PC-3 (cell line): Measurements from ENCODE around the gene EXOSC10. TPM values are rescaled to one million over a fixed set of nuclear protein-coding genes. Genes with fewer than 3 reads are reported as not detected.

Source experiments
- ATAC-seq: fragments of 200-7000 bp; cut with Tn5 transposase; 2 replicates; pipeline ENCODE4 v1.9.1; 2020; ENCODE audit warnings: mild to moderate bottlenecking, moderate library complexity
- BruUV-seq: library from RNA; stranded (reverse); fragments of 400-500 nt; replicated peaks from 2 replicates; lab custom pipeline; 2021; lab: Mats Ljungman, UMichigan
- CTCF ChIA-PET: fragments of 300-600 bp; sonication (Branson Sonifier 250); formaldehyde crosslinking; loops from one replicate; lab custom pipeline; 2022; ENCODE audit warnings: antibody characterized with exemption; lab: Charles Lee
- POLR2A ChIA-PET: fragments of 300-600 bp; sonication (Branson Sonifier 250); formaldehyde crosslinking; loops from one replicate; lab custom pipeline; 2022; ENCODE audit warnings: antibody characterized with exemption; ENCODE audit not compliant: unreplicated experiment; lab: Charles Lee
- DNase-seq: peaks from one replicate; pipeline ENCODE4 v3.0.0-alpha.2; 2015
- H2AFZ ChIP-seq: fragments of 300-600 bp; sonication (generic); 2 replicates; pipeline ENCODE4 v1.6.0; 2016; ENCODE audit warnings: antibody characterized with exemption, low read length
- H3F3A ChIP-seq: fragments of 300-600 bp; sonication (generic); one replicate; pipeline ENCODE4 v1.6.0; 2017; ENCODE audit warnings: antibody characterized with exemption, low read length, control low read depth, mild to moderate bottlenecking; ENCODE audit not compliant: unreplicated experiment
- H3K27ac ChIP-seq: fragments of 300-600 bp; sonication (generic); 2 replicates; pipeline ENCODE4 v1.5.1; 2016; ENCODE audit warnings: mild to moderate bottlenecking, low read length
- H3K27me3 ChIP-seq: fragments of 300-600 bp; sonication (generic); 2 replicates; pipeline ENCODE4 v1.6.1; 2016; ENCODE audit warnings: low read length, mixed read lengths
- H3K36me3 ChIP-seq: fragments of 300-600 bp; sonication (generic); 2 replicates; pipeline ENCODE4 v1.6.1; 2016; ENCODE audit warnings: low read depth, mixed run types, low read length, mixed read lengths
- H3K4me1 ChIP-seq: fragments of 300-600 bp; sonication (generic); 2 replicates; pipeline ENCODE4 v1.5.1; 2016; ENCODE audit warnings: low read length; ENCODE audit not compliant: insufficient read depth
- H3K4me2 ChIP-seq: fragments of 300-600 bp; sonication (generic); 2 replicates; pipeline ENCODE4 v1.6.0; 2016; ENCODE audit warnings: low read length
- H3K4me3 ChIP-seq: fragments of 300-600 bp; sonication (generic); 2 replicates; pipeline ENCODE4 v1.5.1; 2016; ENCODE audit warnings: mild to moderate bottlenecking, low read length, mixed read lengths
- H3K79me2 ChIP-seq: fragments of 300-600 bp; sonication (generic); 2 replicates; pipeline ENCODE4 v1.6.1; 2017; ENCODE audit warnings: low read length, mixed read lengths
- H3K9ac ChIP-seq: fragments of 300-600 bp; sonication (generic); 2 replicates; pipeline ENCODE4 v1.6.0; 2016; ENCODE audit warnings: mild to moderate bottlenecking, low read length
- H3K9me2 ChIP-seq: fragments of 300-600 bp; sonication (generic); replicated peaks from 2 replicates; pipeline ENCODE4 v1.6.1; 2016; ENCODE audit warnings: mixed run types, low read length, mixed read lengths
- H3K9me3 ChIP-seq: fragments of 300-600 bp; sonication (generic); 2 replicates; pipeline ENCODE4 v1.6.1; 2016; ENCODE audit warnings: low read length, mixed read lengths
- H4K20me1 ChIP-seq: fragments of 300-600 bp; sonication (generic); 2 replicates; pipeline ENCODE4 v1.6.1; 2016; ENCODE audit warnings: low read length, mixed read lengths
- CTCF ChIP-seq: fragments of 300-600 bp; sonication (generic); conservative IDR thresholded peaks from 2 replicates; pipeline ENCODE4 v1.5.1; 2017; ENCODE audit warnings: antibody characterized with exemption, low read depth, mild to moderate bottlenecking, low read length
- EZH2 ChIP-seq: fragments of 300-600 bp; sonication (generic); IDR thresholded peaks from one replicate; pipeline ENCODE4 v1.6.1; 2017; ENCODE audit warnings: antibody characterized with exemption, mild to moderate bottlenecking, low read length; ENCODE audit not compliant: unreplicated experiment
- EZH2phosphoT487 ChIP-seq: fragments of 300-600 bp; sonication (generic); IDR thresholded peaks from 2 replicates; pipeline ENCODE4 v1.6.1; 2018; ENCODE audit warnings: mild to moderate bottlenecking, antibody characterized with exemption, low read length, borderline replicate concordance
- intact Hi-C: fragments of 100-400 bp; cut with micrococcal nuclease; formaldehyde crosslinking; loops from 2 replicates; pipeline ENCODE4 v1.9.0; 2023
- total RNA-seq: library from RNA; depleted of rRNA; stranded (reverse); fragments of >200 nt; gene quantifications from 2 replicates; pipeline ENCODE4 v1.2.3, GENCODE V29; 2014

The EXOSC10 gene
- total RNA-seq, 1 experiment from 2014 or later: 96.3 TPM

- ATAC-seq: no peak; the same call in 1 of the 2 replicates
- ChIA-PET POLR2A (no interaction called here), CTCF (no interaction called here)
- no peaks in the 10 kb centered on the region for H3K9me2 ChIP-seq
- TF ChIP-seq CTCF (no peak), EZH2 (no peak), EZH2phosphoT487 (no peak)
- no peak overlapping the region for H3K4me3 ChIP-seq
- H3K27ac ChIP-seq: no peak overlapping the region
- DNase-seq: no peak
- intact Hi-C loops: no loop called here
- no peaks in the 10 kb centered on the region for H3K27me3 ChIP-seq
- H3F3A ChIP-seq: no peaks in the 10 kb centered on the region
- no peak overlapping the region for H3K4me2 ChIP-seq
- BruUV-seq: no TSS peak
- no peaks in the 10 kb centered on the region for H4K20me1 ChIP-seq
- H2AFZ ChIP-seq: no peak overlapping the region
- no peaks in the 10 kb centered on the region for H3K9me3 ChIP-seq
- H3K79me2 ChIP-seq: peaks cover 27% of the 10 kb centered on the region
- H3K9ac ChIP-seq: no peak overlapping the region
- H3K36me3 ChIP-seq: peaks cover 21% of the 10 kb centered on the region
- peaks cover 10% of the 10 kb centered on the region; the same call in 1 of the 2 replicates for H3K4me1 ChIP-seq
These were observed 45.5 kb downstream of the EXOSC10 start for GRCh38 chr1:11054181-11054580.

GRCh38 chr1:11053758-11054137, 45.9 kb downstream of the EXOSC10 start:
- Histone ChIP-seq H3K79me2 (peaks cover 23% of the 10 kb centered on the region), H3K4me2 (no peak overlapping the region), H3F3A (no peaks in the 10 kb centered on the region), H3K27me3 (no peaks in the 10 kb centered on the region), H3K36me3 (peaks cover 21% of the 10 kb centered on the region), H4K20me1 (no peaks in the 10 kb centered on the region), H2AFZ (no peak overlapping the region), H3K4me1 (peaks cover 10% of the 10 kb centered on the region; the same call in 1 of the 2 replicates), H3K9me2 (no peaks in the 10 kb centered on the region), H3K4me3 (no peak overlapping the region), H3K9me3 (no peaks in the 10 kb centered on the region), H3K9ac (no peak overlapping the region), H3K27ac (no peak overlapping the region)
- no TSS peak for BruUV-seq
- ChIA-PET POLR2A (no interaction called here), CTCF (no interaction called here)
- intact Hi-C loops: no loop called here
- no peak; the same call in 1 of the 2 replicates for ATAC-seq
- TF ChIP-seq EZH2 (no peak), CTCF (no peak), EZH2phosphoT487 (no peak)
- no peak for DNase-seq

- H3K27me3 ChIP-seq: no peaks in the 10 kb centered on the region
- DNase-seq (no peak), ATAC-seq (peak; percentile 33)
- no peak overlapping the region for H3K4me2 ChIP-seq
- TF ChIP-seq EZH2 (no peak), EZH2phosphoT487 (no peak), CTCF (no peak)
- BruUV-seq: no TSS peak
- peaks cover 20% of the 10 kb centered on the region for H3K36me3 ChIP-seq
- intact Hi-C loops: no loop called here
- no peaks in the 10 kb centered on the region for H3F3A ChIP-seq
- H3K4me1 ChIP-seq: peaks cover 6% of the 10 kb centered on the region; the same call in 1 of the 2 replicates
- no peaks in the 10 kb centered on the region for H4K20me1 ChIP-seq
- no peak overlapping the region for H2AFZ ChIP-seq
- CTCF ChIA-PET: no interaction called here
- peaks cover 16% of the 10 kb centered on the region for H3K79me2 ChIP-seq
- no peak overlapping the region for H3K9ac ChIP-seq
- no peaks in the 10 kb centered on the region for H3K9me3 ChIP-seq
- POLR2A ChIA-PET: interaction anchor here (0.7 kb wide), 1 partner anchor 21 kb away, joined by 4 read pairs; no protein-coding TSS in a partner anchor
- no peak overlapping the region for H3K27ac ChIP-seq
- H3K9me2 ChIP-seq: no peaks in the 10 kb centered on the region
- no peak overlapping the region for H3K4me3 ChIP-seq
These were observed 46.6 kb downstream of the EXOSC10 start for GRCh38 chr1:11052839-11053757.
